GM12878 (cell line): ENCODE measurements around the gene CA5A. TPM values are rescaled to one million over a fixed set of nuclear protein-coding genes. Genes with fewer than 3 reads are reported as not detected.

Experiments
- ASH2L ChIP-seq: fragments of 300-600, 200-600 bp; sonication (generic); IDR thresholded peaks from 2 replicates; pipeline ENCODE4 v1.6.1; 2017; ENCODE audit warnings: low read depth, mild to moderate bottlenecking, borderline replicate concordance
- CHD4 ChIP-seq: fragments of 200-600 bp; sonication (generic); IDR thresholded peaks from 2 replicates; pipeline ENCODE4 v1.6.1; 2016; ENCODE audit warnings: mild to moderate bottlenecking
- EED ChIP-seq: sonication (generic); IDR thresholded peaks from 2 replicates; pipeline ENCODE4 v1.6.1; 2016; ENCODE audit warnings: antibody characterized with exemption, low read depth
- ESRRA ChIP-seq: IDR thresholded peaks from 2 replicates; pipeline ENCODE4 v1.6.1; 2012; ENCODE audit warnings: mild to moderate bottlenecking, low read length, improper control_type of control experiment
- HDGF ChIP-seq: fragments of 450-650 bp; IDR thresholded peaks from 2 replicates; pipeline ENCODE4 v1.6.1; 2016; ENCODE audit warnings: antibody characterized with exemption
- KLF5 ChIP-seq: fragments of 450-650 bp; IDR thresholded peaks from 2 replicates; pipeline ENCODE4 v1.6.1; 2014; ENCODE audit warnings: mild to moderate bottlenecking; ENCODE audit not compliant: partially characterized antibody
- NR2C1 ChIP-seq: fragments of 450-650 bp; IDR thresholded peaks from 2 replicates; pipeline ENCODE4 v1.6.1; 2017; ENCODE audit warnings: antibody characterized with exemption, mild to moderate bottlenecking, moderate library complexity
- PAX8 ChIP-seq: fragments of 450-650 bp; IDR thresholded peaks from 2 replicates; pipeline ENCODE4 v1.6.1; 2017; ENCODE audit warnings: mild to moderate bottlenecking, moderate library complexity
- SMAD1 ChIP-seq: fragments of 450-650 bp; IDR thresholded peaks from 2 replicates; pipeline ENCODE4 v1.6.1; 2018; ENCODE audit warnings: mild to moderate bottlenecking, low read depth; ENCODE audit not compliant: partially characterized antibody
- polyA plus RNA-seq, 11 experiments: library from polyadenylated mRNA; depleted of rRNA in 4 of 11; unstranded in 6 of 11; stranded (reverse) in 5 of 11; fragments of >200 nt; fragmentation: Nextera tagmentation in 4 of 11; fragmentation: Illumina TruSeq in 1 of 11; extraction: Ambion mirVana in 4 of 11; extraction: Trizol in 1 of 11; gene quantifications; 1 replicate in 1 of 11; 2 replicates in 10 of 11; pipeline versions ENCODE4 v1.2.1 to v1.2.3, GENCODE V29; 2011 to 2016; ENCODE audit warnings: inconsistent platforms in 2 of 11, missing spikeins in 2 of 11, low read depth in 1 of 11
- total RNA-seq, 4 experiments: library from RNA; depleted of rRNA in 3 of 4; stranded (reverse); fragments of >200 nt in 3 of 4; fragmentation: Illumina TruSeq in 1 of 4; extraction: Trizol in 1 of 4; gene quantifications; 2 replicates each; pipeline versions ENCODE4 v1.2.1 to v1.2.3, GENCODE V29; 2013 to 2021
- TF ChIP-seq, protein P1 (sequence below): fragments of 450-650 bp; IDR thresholded peaks from 2 replicates; pipeline ENCODE4 v1.6.1; 2017; ENCODE audit warnings: mild to moderate bottlenecking, moderate library complexity

CA5A gene
- total and polyA plus RNA-seq, 10 of the 15 experiments (the other 5 are each of a cell fraction or from before 2014, with no cell fraction given) = not detected

DNA sequence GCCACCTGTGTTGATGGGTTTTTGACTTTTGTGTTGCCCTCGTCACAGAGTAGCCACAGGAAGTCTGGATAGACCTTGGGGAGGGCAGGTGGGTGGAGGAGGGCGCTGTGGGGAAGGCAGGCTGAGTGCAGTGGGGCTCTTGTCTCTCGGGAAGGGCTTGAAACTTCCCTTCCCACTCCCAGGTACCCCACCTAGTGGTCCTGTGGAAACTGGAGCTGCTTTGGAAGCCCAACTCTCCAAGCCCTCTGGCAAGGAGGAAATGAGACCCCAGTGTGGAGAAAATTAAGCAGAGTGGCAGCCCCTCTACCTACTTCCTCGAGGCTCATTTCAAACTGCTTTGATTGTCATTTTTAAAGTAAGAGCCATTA, 9.2 kb downstream of the CA5A start (continued):
- TF ChIP-seq, protein P1, sequence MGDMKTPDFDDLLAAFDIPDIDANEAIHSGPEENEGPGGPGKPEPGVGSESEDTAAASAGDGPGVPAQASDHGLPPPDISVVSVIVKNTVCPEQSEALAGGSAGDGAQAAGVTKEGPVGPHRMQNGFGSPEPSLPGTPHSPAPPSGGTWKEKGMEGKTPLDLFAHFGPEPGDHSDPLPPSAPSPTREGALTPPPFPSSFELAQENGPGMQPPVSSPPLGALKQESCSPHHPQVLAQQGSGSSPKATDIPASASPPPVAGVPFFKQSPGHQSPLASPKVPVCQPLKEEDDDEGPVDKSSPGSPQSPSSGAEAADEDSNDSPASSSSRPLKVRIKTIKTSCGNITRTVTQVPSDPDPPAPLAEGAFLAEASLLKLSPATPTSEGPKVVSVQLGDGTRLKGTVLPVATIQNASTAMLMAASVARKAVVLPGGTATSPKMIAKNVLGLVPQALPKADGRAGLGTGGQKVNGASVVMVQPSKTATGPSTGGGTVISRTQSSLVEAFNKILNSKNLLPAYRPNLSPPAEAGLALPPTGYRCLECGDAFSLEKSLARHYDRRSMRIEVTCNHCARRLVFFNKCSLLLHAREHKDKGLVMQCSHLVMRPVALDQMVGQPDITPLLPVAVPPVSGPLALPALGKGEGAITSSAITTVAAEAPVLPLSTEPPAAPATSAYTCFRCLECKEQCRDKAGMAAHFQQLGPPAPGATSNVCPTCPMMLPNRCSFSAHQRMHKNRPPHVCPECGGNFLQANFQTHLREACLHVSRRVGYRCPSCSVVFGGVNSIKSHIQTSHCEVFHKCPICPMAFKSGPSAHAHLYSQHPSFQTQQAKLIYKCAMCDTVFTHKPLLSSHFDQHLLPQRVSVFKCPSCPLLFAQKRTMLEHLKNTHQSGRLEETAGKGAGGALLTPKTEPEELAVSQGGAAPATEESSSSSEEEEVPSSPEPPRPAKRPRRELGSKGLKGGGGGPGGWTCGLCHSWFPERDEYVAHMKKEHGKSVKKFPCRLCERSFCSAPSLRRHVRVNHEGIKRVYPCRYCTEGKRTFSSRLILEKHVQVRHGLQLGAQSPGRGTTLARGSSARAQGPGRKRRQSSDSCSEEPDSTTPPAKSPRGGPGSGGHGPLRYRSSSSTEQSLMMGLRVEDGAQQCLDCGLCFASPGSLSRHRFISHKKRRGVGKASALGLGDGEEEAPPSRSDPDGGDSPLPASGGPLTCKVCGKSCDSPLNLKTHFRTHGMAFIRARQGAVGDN = no peak
- TF ChIP-seq ESRRA (no peak), KLF5 (no peak), CHD4 (no peak), EED (no peak), PAX8 (no peak), SMAD1 (no peak), HDGF (no peak), NR2C1 (no peak), ASH2L (no peak)
